ENCODE results near the gene PLA2G4B.

The PLA2G4B gene

DNA sequence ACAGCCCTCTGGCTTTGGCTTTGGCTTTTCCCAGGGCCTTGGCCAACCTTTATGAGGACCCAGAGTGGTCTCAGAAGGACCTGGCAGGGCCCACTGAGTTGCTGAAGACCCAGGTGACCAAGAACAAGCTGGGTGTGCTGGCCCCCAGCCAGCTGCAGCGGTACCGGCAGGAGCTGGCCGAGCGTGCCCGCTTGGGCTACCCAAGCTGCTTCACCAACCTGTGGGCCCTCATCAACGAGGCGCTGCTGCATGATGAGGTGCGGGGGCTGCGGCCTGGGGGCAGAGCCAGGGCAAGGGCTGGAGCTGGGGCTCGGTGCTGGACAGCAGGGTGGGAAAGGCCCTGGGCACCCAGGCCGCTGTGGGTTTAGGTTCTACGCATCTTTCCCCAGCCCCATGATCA lies 6.2 kb downstream of the PLA2G4B start:
- DNase-seq (ENCODE audit: insufficient read length, low spot score) (no peak), FAIRE-seq (no peak)
- TF ChIP-seq PAX5 (IDR thresholded peaks at IDR 0.05; ENCODE audit: insufficient read depth, low read length, severe bottlenecking) (no peak), POLR2AphosphoS5 (IDR thresholded peaks at IDR 0.05; ENCODE audit: low read depth, low read length) (no peak), POLR2A (IDR thresholded peaks at IDR 0.05; ENCODE audit: low read depth, low read length) (no peak), SPI1 (IDR thresholded peaks at IDR 0.05; ENCODE audit: low read depth, low read length) (no peak), TAF1 (IDR thresholded peaks at IDR 0.05; ENCODE audit: low read depth, low read length) (no peak), POU2F2 (IDR thresholded peaks at IDR 0.05; ENCODE audit: low read depth, low read length) (no peak)

DNA sequence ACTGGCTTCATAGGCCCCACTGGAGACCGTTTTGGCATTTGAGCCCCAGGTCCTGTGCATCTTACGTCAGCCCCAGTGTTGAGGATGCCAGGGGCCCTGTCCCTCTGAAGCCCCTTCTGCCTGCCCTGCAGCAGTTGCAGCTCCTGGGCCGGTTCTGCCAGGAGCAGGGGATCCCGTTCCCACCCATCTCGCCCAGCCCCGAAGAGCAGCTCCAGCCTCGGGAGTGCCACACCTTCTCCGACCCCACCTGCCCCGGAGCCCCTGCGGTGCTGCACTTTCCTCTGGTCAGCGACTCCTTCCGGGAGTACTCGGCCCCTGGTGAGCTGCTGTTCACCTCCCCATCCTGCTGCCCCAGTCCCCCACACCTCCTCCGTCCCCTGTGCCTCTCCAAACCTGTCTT lies 8.6 kb downstream of the PLA2G4B start:
- DNase-seq (ENCODE audit: insufficient read length, low spot score): no peak
- no peak for TF ChIP-seq PAX5 (IDR thresholded peaks at IDR 0.05; ENCODE audit: insufficient read depth, low read length, severe bottlenecking)
- no peak for TF ChIP-seq TAF1 (IDR thresholded peaks at IDR 0.05; ENCODE audit: low read depth, low read length)
- no peak for TF ChIP-seq POU2F2 (IDR thresholded peaks at IDR 0.05; ENCODE audit: low read depth, low read length)
- TF ChIP-seq POLR2A (IDR thresholded peaks at IDR 0.05; ENCODE audit: low read depth, low read length): no peak
- TF ChIP-seq POLR2AphosphoS5 (IDR thresholded peaks at IDR 0.05; ENCODE audit: low read depth, low read length): no peak
- TF ChIP-seq SPI1 (IDR thresholded peaks at IDR 0.05; ENCODE audit: low read depth, low read length): no peak
- FAIRE-seq: no peak

DNA sequence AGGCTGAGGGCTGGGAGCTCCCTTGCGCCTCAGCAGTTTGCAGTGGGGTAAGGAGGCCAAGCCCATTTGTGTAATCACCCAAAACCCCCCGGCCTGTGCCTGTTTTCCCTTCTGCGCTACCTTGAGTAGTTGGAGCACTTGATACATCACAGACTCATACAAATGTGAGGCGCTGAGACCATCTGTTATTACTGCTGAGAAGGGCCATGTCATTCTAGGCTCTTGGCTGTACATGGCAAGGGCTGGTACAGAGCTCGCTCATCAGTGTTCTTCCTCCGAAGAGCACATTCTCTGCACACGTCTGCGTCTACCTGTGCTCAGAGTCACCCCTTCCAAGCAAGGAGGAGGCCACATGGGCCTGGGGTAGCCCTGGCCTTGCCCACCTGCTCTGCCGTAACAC lies 9.3 kb downstream of the PLA2G4B start:
- DNase-seq (ENCODE audit: insufficient read length, low spot score): no peak
- TF ChIP-seq SPI1 (IDR thresholded peaks at IDR 0.05; ENCODE audit: low read depth, low read length) (no peak), PAX5 (IDR thresholded peaks at IDR 0.05; ENCODE audit: insufficient read depth, low read length, severe bottlenecking) (no peak), POLR2A (IDR thresholded peaks at IDR 0.05; ENCODE audit: low read depth, low read length) (no peak), POLR2AphosphoS5 (IDR thresholded peaks at IDR 0.05; ENCODE audit: low read depth, low read length) (no peak), TAF1 (IDR thresholded peaks at IDR 0.05; ENCODE audit: low read depth, low read length) (no peak), POU2F2 (IDR thresholded peaks at IDR 0.05; ENCODE audit: low read depth, low read length) (no peak)
- FAIRE-seq: no peak

DNA sequence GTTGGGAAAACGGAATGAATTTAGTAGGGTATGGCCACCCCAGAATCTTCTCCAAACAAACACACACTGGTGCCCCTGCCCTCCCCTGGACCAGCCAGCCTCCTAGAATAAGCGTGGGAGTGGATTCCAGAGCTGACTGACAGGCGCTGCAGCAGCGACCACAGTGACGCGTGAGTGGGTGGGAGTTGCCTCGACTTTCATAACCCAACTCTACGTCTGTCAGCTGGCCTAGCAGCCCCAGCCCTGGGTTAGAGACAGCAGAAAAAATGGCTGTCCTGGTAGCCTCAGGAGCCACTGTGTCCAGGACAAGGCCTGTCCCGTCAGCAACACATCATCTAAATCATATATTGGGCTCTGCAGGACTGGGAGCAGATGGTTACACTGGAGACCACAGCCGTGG lies 10.0 kb downstream of the PLA2G4B start:
- DNase-seq (ENCODE audit: insufficient read length, low spot score) (no peak), FAIRE-seq (no peak)
- TF ChIP-seq TAF1 (IDR thresholded peaks at IDR 0.05; ENCODE audit: low read depth, low read length) (no peak), POLR2AphosphoS5 (IDR thresholded peaks at IDR 0.05; ENCODE audit: low read depth, low read length) (no peak), POU2F2 (IDR thresholded peaks at IDR 0.05; ENCODE audit: low read depth, low read length) (no peak), SPI1 (IDR thresholded peaks at IDR 0.05; ENCODE audit: low read depth, low read length) (no peak), POLR2A (IDR thresholded peaks at IDR 0.05; ENCODE audit: low read depth, low read length) (no peak), PAX5 (IDR thresholded peaks at IDR 0.05; ENCODE audit: insufficient read depth, low read length, severe bottlenecking) (no peak)

DNA sequence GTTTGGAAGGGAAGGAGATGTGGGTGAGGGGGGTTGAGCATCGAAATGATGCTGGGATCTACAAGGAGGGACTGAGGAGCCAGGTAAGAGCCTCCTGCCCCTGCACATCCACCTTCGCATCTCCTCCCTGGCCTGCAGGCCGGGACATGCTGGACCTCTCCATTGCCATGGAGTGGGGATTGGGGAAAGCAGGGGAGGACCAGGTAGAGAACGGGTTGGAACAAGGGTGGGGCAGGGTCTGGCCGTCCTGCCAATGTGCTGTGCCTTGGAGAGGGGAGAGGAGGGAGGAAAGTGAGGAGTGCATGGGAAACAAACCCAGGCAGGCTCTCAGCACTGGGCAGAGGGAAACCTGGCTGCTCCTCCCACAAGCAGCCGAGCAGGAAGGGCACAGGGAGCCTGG lies 10.6 kb downstream of the PLA2G4B start:
- no peak for FAIRE-seq
- no peak for TF ChIP-seq POLR2A (IDR thresholded peaks at IDR 0.05; ENCODE audit: low read depth, low read length)
- no peak for TF ChIP-seq SPI1 (IDR thresholded peaks at IDR 0.05; ENCODE audit: low read depth, low read length)
- TF ChIP-seq POU2F2 (IDR thresholded peaks at IDR 0.05; ENCODE audit: low read depth, low read length): no peak
- TF ChIP-seq POLR2AphosphoS5 (IDR thresholded peaks at IDR 0.05; ENCODE audit: low read depth, low read length): no peak
- TF ChIP-seq TAF1 (IDR thresholded peaks at IDR 0.05; ENCODE audit: low read depth, low read length): no peak
- TF ChIP-seq PAX5 (IDR thresholded peaks at IDR 0.05; ENCODE audit: insufficient read depth, low read length, severe bottlenecking): no peak
- DNase-seq (ENCODE audit: insufficient read length, low spot score): no peak

DNA sequence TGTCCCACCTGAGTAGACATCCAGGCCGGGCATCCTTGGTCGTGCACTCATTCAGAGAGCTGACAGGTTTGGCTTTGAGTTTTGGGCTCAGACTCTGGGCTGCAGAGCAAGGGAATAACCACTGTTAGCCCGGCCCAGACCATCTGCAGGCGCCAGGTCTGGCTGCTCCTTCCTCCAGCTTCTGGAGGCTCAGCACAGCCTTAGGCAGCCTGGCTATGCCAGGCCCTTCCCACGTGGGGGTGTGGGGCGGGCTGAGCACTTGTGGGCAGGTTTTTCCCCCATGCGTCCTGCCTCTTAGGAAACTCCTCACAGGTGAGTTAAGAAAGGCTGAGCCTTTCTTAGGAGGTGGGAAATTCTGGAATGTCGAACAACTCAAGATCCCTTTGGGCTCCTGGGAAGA lies 11.2 kb downstream of the PLA2G4B start:
- TF ChIP-seq POU2F2 (IDR thresholded peaks at IDR 0.05; ENCODE audit: low read depth, low read length) (no peak), TAF1 (IDR thresholded peaks at IDR 0.05; ENCODE audit: low read depth, low read length) (no peak), POLR2AphosphoS5 (IDR thresholded peaks at IDR 0.05; ENCODE audit: low read depth, low read length) (no peak), POLR2A (IDR thresholded peaks at IDR 0.05; ENCODE audit: low read depth, low read length) (no peak), PAX5 (IDR thresholded peaks at IDR 0.05; ENCODE audit: insufficient read depth, low read length, severe bottlenecking) (no peak), SPI1 (IDR thresholded peaks at IDR 0.05; ENCODE audit: low read depth, low read length) (no peak)
- DNase-seq (ENCODE audit: insufficient read length, low spot score): no peak
- FAIRE-seq: no peak

DNA sequence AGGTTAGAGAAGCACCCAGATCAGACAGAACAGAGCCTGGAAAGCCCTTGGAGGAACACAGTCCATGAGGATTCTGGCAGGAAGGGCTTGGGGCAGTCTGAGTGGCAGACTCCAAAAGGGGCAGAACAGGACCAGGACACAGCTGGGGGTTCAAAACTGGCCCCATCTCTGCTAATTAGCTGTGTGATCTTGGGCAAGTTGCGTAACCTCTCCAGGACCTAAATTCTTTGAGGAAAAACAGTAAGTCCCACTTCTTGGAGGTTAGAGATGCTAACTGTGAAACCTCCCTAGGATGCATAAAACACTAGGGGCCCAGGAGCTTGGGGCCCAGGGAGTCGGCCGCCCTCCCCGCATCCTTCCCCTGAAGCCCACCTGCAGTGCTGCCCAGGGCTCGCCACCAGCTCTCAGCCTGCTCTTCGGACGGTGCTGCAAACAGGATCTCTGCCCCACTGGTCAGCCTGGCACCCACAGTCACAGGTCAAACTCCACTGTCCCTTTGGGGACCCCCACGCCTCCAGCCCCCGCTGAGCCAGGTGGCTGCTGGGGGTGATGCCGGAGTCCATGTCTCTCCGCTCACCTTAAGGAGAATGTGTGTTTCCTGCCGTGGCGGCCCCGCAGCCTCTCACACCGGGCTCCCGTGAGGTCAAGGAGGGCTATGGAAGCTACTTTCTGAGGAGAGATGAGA lies 12.0 kb downstream of the PLA2G4B start:
- DNase-seq (ENCODE audit: insufficient read length, low spot score) (no peak), FAIRE-seq (no peak)
- no peak for TF ChIP-seq POLR2AphosphoS5 (IDR thresholded peaks at IDR 0.05; ENCODE audit: low read depth, low read length)
- TF ChIP-seq SPI1 (IDR thresholded peaks at IDR 0.05; ENCODE audit: low read depth, low read length): no peak
- TF ChIP-seq POU2F2 (IDR thresholded peaks at IDR 0.05; ENCODE audit: low read depth, low read length): no peak
- no peak for TF ChIP-seq TAF1 (IDR thresholded peaks at IDR 0.05; ENCODE audit: low read depth, low read length)

DNA sequence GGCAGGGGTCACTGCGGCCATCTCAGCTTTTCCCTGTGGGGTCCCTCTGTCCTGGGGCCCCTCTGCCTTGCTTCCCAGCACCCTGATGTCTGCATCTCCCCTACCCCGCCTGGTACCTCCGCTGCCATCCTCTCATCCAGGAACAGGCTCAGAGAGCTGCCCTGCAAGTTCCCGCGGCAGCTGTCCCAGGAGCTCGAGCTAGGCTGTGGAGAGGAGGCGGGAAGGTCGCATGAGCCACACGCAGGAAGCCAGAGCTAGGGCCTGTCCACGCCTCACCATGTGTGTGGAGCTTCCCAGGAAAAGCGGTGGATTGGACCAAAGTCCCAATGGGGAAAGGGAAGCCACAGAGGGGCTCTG lies 12.5 kb downstream of the PLA2G4B start:
- FAIRE-seq (no peak), DNase-seq (ENCODE audit: insufficient read length, low spot score) (no peak)
- TF ChIP-seq POU2F2 (IDR thresholded peaks at IDR 0.05; ENCODE audit: low read depth, low read length): no peak
- TF ChIP-seq POLR2AphosphoS5 (IDR thresholded peaks at IDR 0.05; ENCODE audit: low read depth, low read length): no peak
- no peak for TF ChIP-seq SPI1 (IDR thresholded peaks at IDR 0.05; ENCODE audit: low read depth, low read length)
- no peak for TF ChIP-seq TAF1 (IDR thresholded peaks at IDR 0.05; ENCODE audit: low read depth, low read length)
- TF ChIP-seq POLR2A (IDR thresholded peaks at IDR 0.05; ENCODE audit: low read depth, low read length): no peak
- no peak for TF ChIP-seq PAX5 (IDR thresholded peaks at IDR 0.05; ENCODE audit: insufficient read depth, low read length, severe bottlenecking)

DNA sequence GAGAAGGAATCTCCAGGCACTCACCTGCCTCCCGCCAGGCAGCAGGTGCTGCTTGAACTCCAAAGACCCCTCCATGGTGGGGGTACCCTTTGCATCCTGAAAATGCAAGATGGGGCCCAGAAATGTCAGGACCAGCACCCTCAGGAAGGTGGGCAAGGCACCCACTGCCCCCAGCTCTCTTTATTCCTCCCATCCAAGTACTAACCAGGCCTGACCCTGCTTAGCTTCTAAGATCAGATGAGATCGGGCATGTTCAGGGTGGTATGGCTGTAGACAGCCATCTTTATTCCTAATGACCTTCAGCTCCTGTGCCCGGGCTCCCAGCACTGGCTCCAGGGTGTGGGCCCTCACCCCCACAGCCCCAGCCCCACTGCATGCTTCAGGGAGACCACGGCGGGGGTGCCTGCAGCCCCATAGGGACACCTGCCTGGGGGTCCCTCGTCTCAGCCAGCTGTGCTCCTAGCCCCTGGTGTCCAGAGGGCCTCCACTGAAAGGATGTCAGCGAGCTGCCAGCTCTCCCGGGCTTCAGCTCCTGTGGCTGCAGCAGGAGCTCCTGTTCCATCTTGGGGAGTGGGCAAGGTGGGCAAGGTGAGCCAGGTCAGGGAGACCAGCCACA lies 13.2 kb downstream of the PLA2G4B start:
- no peak for DNase-seq (ENCODE audit: insufficient read length, low spot score)

More for the DNA sequence above, 13.2 kb downstream of the PLA2G4B start:
- no peak for FAIRE-seq
- TF ChIP-seq POLR2AphosphoS5 (IDR thresholded peaks at IDR 0.05; ENCODE audit: low read depth, low read length) (no peak), POLR2A (IDR thresholded peaks at IDR 0.05; ENCODE audit: low read depth, low read length) (no peak), PAX5 (IDR thresholded peaks at IDR 0.05; ENCODE audit: insufficient read depth, low read length, severe bottlenecking) (no peak), POU2F2 (IDR thresholded peaks at IDR 0.05; ENCODE audit: low read depth, low read length) (no peak), SPI1 (IDR thresholded peaks at IDR 0.05; ENCODE audit: low read depth, low read length) (no peak), TAF1 (IDR thresholded peaks at IDR 0.05; ENCODE audit: low read depth, low read length) (no peak)

Measured in GM12891 (cell line).